ENCODE results near the gene STN1. TPM values are rescaled to one million over a fixed set of nuclear protein-coding genes. Genes with fewer than 3 reads are reported as not detected.

STN1 gene
- total and polyA plus RNA-seq, 2 donors (not counting 1 experiment from before 2014, with no cell fraction given) = 21.7 to 36.5 TPM

GRCh38 chr10:103843045-103843444 is 74.9 kb downstream of the STN1 start:
- Histone ChIP-seq H3K9me3 (ENCODE audit: control insufficient read depth, insufficient read depth, low read depth, low read length) (no peaks in the 10 kb centered on the region), H4K20me1 (ENCODE audit: control insufficient read depth, extremely low read depth, insufficient read depth, low read length) (no peaks in the 10 kb centered on the region), H3K27me3 (ENCODE audit: control insufficient read depth, insufficient read depth, low read length) (no peaks in the 10 kb centered on the region), H3K79me2 (ENCODE audit: control insufficient read depth, insufficient read depth, low read length) (peaks cover 31% of the 10 kb centered on the region), H3K4me2 (ENCODE audit: extremely low read depth, insufficient read depth, low read length) (no peak overlapping the region), H3K36me3 (ENCODE audit: control insufficient read depth, insufficient read depth, low read length) (no peaks in the 10 kb centered on the region), H3K9ac (ENCODE audit: insufficient read depth, low read length) (no peak overlapping the region), H2AFZ (ENCODE audit: low read length) (no peak overlapping the region), H3K4me3 (replicated peaks in 1 of 4; ENCODE audit: control extremely low read depth in 1 of 4, insufficient read depth in 1 of 4, low read depth in 3 of 4, low read length in 4 of 4) (no peak overlapping the region), H3K27ac (ENCODE audit: insufficient read depth, low read length) (no peak overlapping the region), H3K4me1 (ENCODE audit: control insufficient read depth, extremely low read depth, insufficient read depth, low read length) (peaks cover 15% of the 10 kb centered on the region)
- TF ChIP-seq EZH2 (IDR thresholded peaks at IDR 0.05; ENCODE audit: low read length, missing control alignments) (no peak), CTCF (conservative IDR thresholded peaks at IDR 0.05 in 1 of 2, IDR thresholded peaks at IDR 0.05 in 1 of 2; ENCODE audit: low read depth in 1 of 2, low read length in 2 of 2) (no peak)
- DNase-seq (ENCODE audit: low read depth in 2 of 2) = no peak

- peaks cover 15% of the 10 kb centered on the region for H3K4me1 ChIP-seq (ENCODE audit: control insufficient read depth, extremely low read depth, insufficient read depth, low read length)
- peaks cover 31% of the 10 kb centered on the region for H3K79me2 ChIP-seq (ENCODE audit: control insufficient read depth, insufficient read depth, low read length)
- H3K27me3 ChIP-seq (ENCODE audit: control insufficient read depth, insufficient read depth, low read length) = no peaks in the 10 kb centered on the region
- no peak overlapping the region for H3K27ac ChIP-seq (ENCODE audit: insufficient read depth, low read length)
- H3K4me2 ChIP-seq (ENCODE audit: extremely low read depth, insufficient read depth, low read length) = no peak overlapping the region
- H3K9ac ChIP-seq (ENCODE audit: insufficient read depth, low read length) = no peak overlapping the region
- no peak for DNase-seq (ENCODE audit: low read depth in 2 of 2)
- no peak for TF ChIP-seq EZH2 (IDR thresholded peaks at IDR 0.05; ENCODE audit: low read length, missing control alignments)
- TF ChIP-seq CTCF (conservative IDR thresholded peaks at IDR 0.05 in 1 of 2, IDR thresholded peaks at IDR 0.05 in 1 of 2; ENCODE audit: low read depth in 1 of 2, low read length in 2 of 2) = no peak
- no peaks in the 10 kb centered on the region for H4K20me1 ChIP-seq (ENCODE audit: control insufficient read depth, extremely low read depth, insufficient read depth, low read length)
- no peaks in the 10 kb centered on the region for H3K9me3 ChIP-seq (ENCODE audit: control insufficient read depth, insufficient read depth, low read depth, low read length)
- no peak overlapping the region for H2AFZ ChIP-seq (ENCODE audit: low read length)
- no peak overlapping the region for H3K4me3 ChIP-seq (replicated peaks in 1 of 4; ENCODE audit: control extremely low read depth in 1 of 4, insufficient read depth in 1 of 4, low read depth in 3 of 4, low read length in 4 of 4)
- no peaks in the 10 kb centered on the region for H3K36me3 ChIP-seq (ENCODE audit: control insufficient read depth, insufficient read depth, low read length)
Measured at GRCh38 chr10:103842605-103843004, 75.4 kb downstream of the STN1 start.

GRCh38 chr10:103841519-103841918 is 76.5 kb downstream of the STN1 start:
- Histone ChIP-seq H2AFZ (ENCODE audit: low read length) (no peak overlapping the region), H3K27ac (ENCODE audit: insufficient read depth, low read length) (no peak overlapping the region), H3K36me3 (ENCODE audit: control insufficient read depth, insufficient read depth, low read length) (no peaks in the 10 kb centered on the region), H3K9ac (ENCODE audit: insufficient read depth, low read length) (no peak overlapping the region), H3K4me1 (ENCODE audit: control insufficient read depth, extremely low read depth, insufficient read depth, low read length) (peaks cover 15% of the 10 kb centered on the region), H3K27me3 (ENCODE audit: control insufficient read depth, insufficient read depth, low read length) (no peaks in the 10 kb centered on the region), H3K9me3 (ENCODE audit: control insufficient read depth, insufficient read depth, low read depth, low read length) (no peaks in the 10 kb centered on the region), H4K20me1 (ENCODE audit: control insufficient read depth, extremely low read depth, insufficient read depth, low read length) (no peaks in the 10 kb centered on the region), H3K4me3 (replicated peaks in 1 of 4; ENCODE audit: control extremely low read depth in 1 of 4, insufficient read depth in 1 of 4, low read depth in 3 of 4, low read length in 4 of 4) (no peak overlapping the region), H3K79me2 (ENCODE audit: control insufficient read depth, insufficient read depth, low read length) (peaks cover 28% of the 10 kb centered on the region), H3K4me2 (ENCODE audit: extremely low read depth, insufficient read depth, low read length) (no peak overlapping the region)
- no peak for DNase-seq (ENCODE audit: low read depth in 2 of 2)
- TF ChIP-seq CTCF (conservative IDR thresholded peaks at IDR 0.05 in 1 of 2, IDR thresholded peaks at IDR 0.05 in 1 of 2; ENCODE audit: low read depth in 1 of 2, low read length in 2 of 2) (no peak), EZH2 (IDR thresholded peaks at IDR 0.05; ENCODE audit: low read length, missing control alignments) (no peak)
